Upper lobe of left lung (tissue), 4 donors: ENCODE results near the gene CR2.

Experiments used
- CTCF ChIP-seq, 6 experiments: fragments of 450-650 bp in 4 of 6; fragments of 200-600 bp in 2 of 6; sonication (generic) in 2 of 6; IDR thresholded peaks; one replicate each; pipeline ENCODE4 v1.5.1; 2016 to 2019; ENCODE audit warnings: antibody characterized with exemption in 6 of 6
- POLR2A ChIP-seq, 4 donors: fragments of 450-650 bp; IDR thresholded peaks; one replicate each; pipeline ENCODE4 v1.5.1; 2016 to 2017; ENCODE audit warnings: antibody characterized with exemption in 4 of 4, mild to moderate bottlenecking in 2 of 4
- POLR2AphosphoS5 ChIP-seq, 2 donors: sonication (generic); formaldehyde crosslinking; IDR thresholded peaks; one replicate each; pipeline ENCODE4 v1.5.1; 2017; ENCODE audit warnings: antibody characterized with exemption in 2 of 2

DNA sequence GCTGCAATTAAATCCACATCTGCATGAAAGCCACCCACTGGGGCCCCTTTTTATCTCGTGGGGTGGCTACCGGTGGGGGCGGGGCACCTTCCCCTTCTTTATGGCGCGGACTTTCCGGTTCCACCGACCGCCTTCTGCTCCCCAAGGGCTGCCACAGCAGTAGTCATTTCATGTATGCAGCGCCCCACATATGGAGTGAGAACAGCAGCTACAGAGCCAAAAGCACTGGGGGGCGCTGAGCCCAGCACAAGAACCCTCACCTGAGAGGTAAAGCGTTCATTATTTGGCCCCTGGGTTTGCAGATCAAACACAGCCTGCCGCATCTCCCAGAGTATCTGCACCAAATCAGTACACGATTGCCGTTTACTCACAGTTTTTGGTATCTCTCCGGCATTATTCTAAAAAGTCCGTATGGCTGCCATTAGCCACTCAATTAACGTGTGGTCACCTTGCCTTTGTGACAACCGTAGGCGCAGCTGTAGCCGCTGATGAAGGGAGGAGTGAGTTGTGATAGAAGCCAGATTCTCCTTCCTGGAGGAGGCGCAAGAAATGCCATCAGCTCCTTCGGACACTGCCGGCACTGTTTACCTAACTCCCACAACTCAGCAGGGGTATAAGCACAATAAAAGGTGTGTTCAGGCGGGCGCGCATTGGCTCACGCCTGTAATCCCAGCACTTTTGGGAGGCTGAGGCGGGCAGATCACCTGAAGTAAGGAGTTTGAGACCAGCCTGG is 30.4 kb upstream of the CR2 start:
- TF ChIP-seq CTCF (IDR thresholded peaks at IDR 0.05) (no peak), POLR2AphosphoS5 (IDR thresholded peaks at IDR 0.05) (no peak), POLR2A (IDR thresholded peaks at IDR 0.05) (no peak)
